Suprapubic skin (tissue), 3 donors: ENCODE results near the gene ZSCAN23.

Experiments
- CTCF ChIP-seq, 2 donors: fragments of 200-600 bp in 1 of 2; fragments of 450-650 bp in 1 of 2; sonication (generic) in 1 of 2; IDR thresholded peaks; one replicate each; pipeline ENCODE4 v1.5.1; 2016 to 2019; ENCODE audit warnings: antibody characterized with exemption in 2 of 2, mild to moderate bottlenecking in 1 of 2, moderate library complexity in 1 of 2
- POLR2AphosphoS5 ChIP-seq, 3 donors: sonication (generic); formaldehyde crosslinking; IDR thresholded peaks; one replicate each; pipeline ENCODE4 v1.6.1; 2017; ENCODE audit warnings: antibody characterized with exemption in 3 of 3

- TF ChIP-seq POLR2AphosphoS5 (IDR thresholded peaks at IDR 0.05) (no peak), CTCF (IDR thresholded peaks at IDR 0.05) (no peak)
These were observed at the start of gene ZSCAN23 for GRCh38 chr6:28443112-28443773.
